GM13976 (cell line): Measurements from ENCODE around the gene LRRFIP2.
"Not testable (repeated sequence)": the region's sequence is repeated elsewhere in the genome, so short reads cannot be mapped to it uniquely, and the experiment has no call there.

Source experiments
- DNase-seq: peaks from one replicate; pipeline ENCODE4 v3.0.0; 2012; ENCODE audit warnings: low spot score
- in situ Hi-C: fragments of 300-500 bp; cut with MboI; formaldehyde crosslinking; loops from one replicate; pipeline ENCODE4 v1.12.0; 2022; ENCODE audit warnings: low sequenced_read_pairs, mixed read lengths, inconsistent platforms; ENCODE audit not compliant: unreplicated experiment
- TF ChIP-seq, protein P1 (sequence below): IDR thresholded peaks from 2 replicates; pipeline ENCODE4 v1.5.1; 2012; ENCODE audit warnings: borderline replicate concordance, mild to moderate bottlenecking; ENCODE audit not compliant: insufficient read depth; ENCODE audit errors: extremely low read depth, missing control alignments, control extremely low read depth

LRRFIP2 gene

GRCh38 chr3:37052860-37053259 lies 121.5 kb downstream of the LRRFIP2 start:
- DNase-seq: no peak
- in situ Hi-C loops: no loop called here
- TF ChIP-seq, protein P1, sequence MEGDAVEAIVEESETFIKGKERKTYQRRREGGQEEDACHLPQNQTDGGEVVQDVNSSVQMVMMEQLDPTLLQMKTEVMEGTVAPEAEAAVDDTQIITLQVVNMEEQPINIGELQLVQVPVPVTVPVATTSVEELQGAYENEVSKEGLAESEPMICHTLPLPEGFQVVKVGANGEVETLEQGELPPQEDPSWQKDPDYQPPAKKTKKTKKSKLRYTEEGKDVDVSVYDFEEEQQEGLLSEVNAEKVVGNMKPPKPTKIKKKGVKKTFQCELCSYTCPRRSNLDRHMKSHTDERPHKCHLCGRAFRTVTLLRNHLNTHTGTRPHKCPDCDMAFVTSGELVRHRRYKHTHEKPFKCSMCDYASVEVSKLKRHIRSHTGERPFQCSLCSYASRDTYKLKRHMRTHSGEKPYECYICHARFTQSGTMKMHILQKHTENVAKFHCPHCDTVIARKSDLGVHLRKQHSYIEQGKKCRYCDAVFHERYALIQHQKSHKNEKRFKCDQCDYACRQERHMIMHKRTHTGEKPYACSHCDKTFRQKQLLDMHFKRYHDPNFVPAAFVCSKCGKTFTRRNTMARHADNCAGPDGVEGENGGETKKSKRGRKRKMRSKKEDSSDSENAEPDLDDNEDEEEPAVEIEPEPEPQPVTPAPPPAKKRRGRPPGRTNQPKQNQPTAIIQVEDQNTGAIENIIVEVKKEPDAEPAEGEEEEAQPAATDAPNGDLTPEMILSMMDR: no peak

DNA sequence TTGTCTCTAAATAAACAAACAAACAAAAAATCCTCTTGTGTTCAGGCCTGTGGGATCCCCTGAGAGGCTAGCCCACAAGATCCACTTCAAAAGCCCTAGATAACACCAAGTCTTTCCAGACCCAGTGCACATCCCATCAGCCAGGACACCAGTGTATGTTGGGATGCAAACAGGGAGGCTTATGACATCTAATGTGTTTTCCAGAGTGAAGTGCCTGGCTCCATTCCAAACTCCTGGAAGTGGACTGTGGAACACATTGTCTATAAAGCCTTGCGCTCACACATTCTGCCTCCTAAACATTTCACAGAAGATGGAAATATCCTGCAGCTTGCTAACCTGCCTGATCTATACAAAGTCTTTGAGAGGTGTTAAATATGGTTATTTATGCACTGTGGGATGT lies 124.1 kb downstream of the LRRFIP2 start:
- TF ChIP-seq, protein P1: no peak
- no peak for DNase-seq
- in situ Hi-C loops: no loop called here

GRCh38 chr3:37042712-37043111 lies 131.7 kb downstream of the LRRFIP2 start:
- in situ Hi-C loops, DNase-seq: not testable (repeated sequence)

- in situ Hi-C loops: no loop called here
- TF ChIP-seq, protein P1: no peak
- DNase-seq: no peak
Measured at GRCh38 chr3:37041546-37042195, 132.7 kb downstream of the LRRFIP2 start.

DNA sequence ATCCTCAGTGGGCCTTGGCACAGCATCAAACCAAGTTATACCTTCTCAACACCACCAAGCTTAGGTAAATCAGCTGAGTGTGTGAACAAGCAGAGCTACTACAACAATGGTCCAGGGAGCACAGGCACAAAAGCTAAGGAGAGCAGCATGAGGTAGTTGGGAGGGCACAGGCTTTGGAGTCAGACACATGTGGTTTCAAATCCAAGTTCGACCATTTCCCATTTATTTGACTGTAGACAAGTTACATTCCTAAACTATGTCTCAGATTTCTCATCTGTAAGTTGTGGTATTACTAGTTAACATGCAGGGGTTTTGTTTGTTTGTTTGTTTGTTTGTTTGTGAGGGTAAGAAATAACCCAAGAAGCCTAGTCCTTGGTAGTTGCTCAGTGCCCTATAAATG lies 134.2 kb downstream of the LRRFIP2 start:
- in situ Hi-C loops: no loop called here
- no peak for DNase-seq
- TF ChIP-seq, protein P1: no peak

DNA sequence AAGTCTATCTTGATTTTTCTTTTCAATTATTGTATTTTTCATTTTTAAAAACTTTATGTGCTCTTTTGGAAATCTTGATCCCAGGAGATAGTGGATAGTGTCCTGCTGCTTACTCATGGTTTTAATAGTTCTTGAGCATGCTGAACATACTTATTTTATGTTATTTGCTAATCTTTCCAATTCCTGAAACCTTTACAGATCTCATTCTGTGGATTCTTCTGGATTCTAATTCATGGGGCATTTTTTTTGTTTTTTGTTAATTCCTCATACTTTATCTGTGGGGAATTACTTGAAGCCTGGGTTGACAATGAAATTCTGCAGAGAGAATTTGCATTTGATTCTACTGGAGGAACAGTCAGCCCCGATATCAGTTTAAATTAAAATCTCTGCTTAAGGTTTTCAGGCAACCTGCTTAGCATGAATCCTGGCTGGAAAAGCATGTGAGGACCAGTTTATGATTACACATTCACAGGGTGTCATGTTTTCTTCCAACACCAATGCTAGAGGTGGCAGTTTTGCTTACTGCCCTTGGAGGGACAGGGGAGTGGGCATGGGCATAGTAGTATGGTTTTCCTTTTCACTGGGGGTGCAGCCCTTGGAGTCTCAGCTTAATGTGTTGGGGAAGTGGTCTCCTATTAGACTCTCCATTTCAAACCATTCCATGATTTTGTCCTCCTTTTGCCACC lies 135.1 kb downstream of the LRRFIP2 start:
- TF ChIP-seq, protein P1: no peak
- in situ Hi-C loops: no loop called here
- no peak for DNase-seq

DNA sequence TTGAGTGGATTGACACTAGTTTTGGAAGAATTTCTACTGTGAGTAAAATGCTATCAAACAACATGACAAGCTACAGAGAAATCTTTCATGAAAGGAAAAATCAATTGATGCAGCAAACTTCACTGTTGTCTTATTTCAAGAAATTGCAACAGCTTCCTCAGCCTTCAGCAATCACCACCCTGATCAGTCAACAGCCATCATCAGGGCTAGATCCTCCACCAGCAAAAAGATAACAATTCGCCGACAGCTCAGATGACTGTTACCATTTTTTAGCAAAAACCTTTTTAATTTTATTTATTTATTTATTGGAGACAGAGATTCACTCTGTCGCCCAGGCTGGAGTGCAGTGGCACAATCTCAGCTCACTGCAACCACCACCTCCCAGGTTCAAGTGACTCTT lies 137.0 kb downstream of the LRRFIP2 start:
- TF ChIP-seq, protein P1: no peak
- in situ Hi-C loops: no loop called here
- no peak for DNase-seq
